HepG2 (cell line): ENCODE measurements around the gene ATP6V1F. TPM values are rescaled to one million over a fixed set of nuclear protein-coding genes. Genes with fewer than 3 reads are reported as not detected.

Experiments used
- FOXP4 ChIP-seq: sonication (generic); formaldehyde crosslinking; IDR thresholded peaks from 2 replicates; pipeline ENCODE4 v1.4.0; 2020; ENCODE audit warnings: missing genetic modification reagents
- PHB2 ChIP-seq: fragments of 450-650 bp; IDR thresholded peaks from 2 replicates; pipeline ENCODE4 v1.6.1; 2018; ENCODE audit not compliant: partially characterized antibody
- PRDM10 ChIP-seq: sonication (generic); formaldehyde crosslinking; IDR thresholded peaks from 2 replicates; pipeline ENCODE4 v1.4.0; 2020; ENCODE audit warnings: low read depth, missing genetic modification reagents
- SALL1 ChIP-seq: sonication (generic); formaldehyde crosslinking; IDR thresholded peaks from 2 replicates; pipeline ENCODE4 v1.8.0; 2022; ENCODE audit warnings: mild to moderate bottlenecking, missing genetic modification reagents
- ZBTB10 ChIP-seq: sonication (generic); formaldehyde crosslinking; IDR thresholded peaks from 2 replicates; pipeline ENCODE4 v1.4.0; 2020; ENCODE audit warnings: missing genetic modification reagents, borderline replicate concordance
- ZFP41 ChIP-seq: sonication (generic); formaldehyde crosslinking; IDR thresholded peaks from 2 replicates; pipeline ENCODE4 v1.4.0; 2020; ENCODE audit warnings: mild to moderate bottlenecking, missing genetic modification reagents, borderline replicate concordance
- ZFP82 ChIP-seq: sonication (generic); formaldehyde crosslinking; IDR thresholded peaks from 2 replicates; pipeline ENCODE4 v1.5.1; 2020; ENCODE audit warnings: mild to moderate bottlenecking, missing genetic modification reagents, borderline replicate concordance
- ZNF24 ChIP-seq: fragments of 450-650 bp; IDR thresholded peaks from 2 replicates; pipeline ENCODE4 v1.6.1; 2017; ENCODE audit warnings: antibody characterized with exemption, mild to moderate bottlenecking
- ZNF619 ChIP-seq: sonication (generic); formaldehyde crosslinking; IDR thresholded peaks from 2 replicates; pipeline ENCODE4 v1.4.0; 2020; ENCODE audit warnings: mild to moderate bottlenecking, missing genetic modification reagents
- ZNF709 ChIP-seq: sonication (generic); formaldehyde crosslinking; IDR thresholded peaks from 2 replicates; pipeline ENCODE4 v1.5.0; 2020; ENCODE audit warnings: mild to moderate bottlenecking, missing genetic modification reagents
- ZNF891 ChIP-seq: sonication (generic); formaldehyde crosslinking; IDR thresholded peaks from 2 replicates; pipeline ENCODE4 v1.5.0; 2020; ENCODE audit warnings: mild to moderate bottlenecking, missing genetic modification reagents
- polyA plus RNA-seq, 8 experiments: library from polyadenylated mRNA; depleted of rRNA in 3 of 8; stranded (reverse) in 7 of 8; unstranded in 1 of 8; fragments of >200 nt; fragmentation: Illumina TruSeq in 4 of 8; extraction: Trizol in 4 of 8; gene quantifications; 2 replicates each; pipeline versions ENCODE4 v1.2.1 to v1.2.3, GENCODE V29; 2011 to 2016; ENCODE audit warnings: low read depth in 4 of 8, missing spikeins in 1 of 8, mixed read lengths in 1 of 8; ENCODE audit not compliant: insufficient read depth in 1 of 8
- total RNA-seq, 5 experiments: library from RNA; depleted of rRNA; stranded (reverse); fragments of >200 nt; fragmentation: Illumina TruSeq; extraction: Trizol; gene quantifications; 2 replicates each; pipeline ENCODE4 v1.2.3, GENCODE V29; 2016; ENCODE audit warnings: low read depth in 1 of 5

The ATP6V1F gene
- total and polyA plus RNA-seq, 2 of the 13 experiments (the other 11 are each of a cell fraction or from before 2014, with no cell fraction given), result 87.2 to 132 TPM

- no peak for TF ChIP-seq FOXP4
- TF ChIP-seq ZNF709, result no peak
- no peak for TF ChIP-seq ZNF619
- TF ChIP-seq SALL1 (CRISPR knock-in tag), result no peak
- TF ChIP-seq ZFP82 (CRISPR knock-in tag), result no peak
- no peak for TF ChIP-seq ZBTB10 (CRISPR knock-in tag)
- TF ChIP-seq ZFP41 (CRISPR knock-in tag), result no peak
- no peak for TF ChIP-seq PRDM10
- no peak for TF ChIP-seq ZNF24
- no peak for TF ChIP-seq ZNF891
- no peak for TF ChIP-seq PHB2
Measured at GRCh38 chr7:128853799-128854198, 8.9 kb upstream of the ATP6V1F start (continued).
